Gastroesophageal sphincter (tissue), 3 donors: ENCODE measurements around the gene PHF10.

ENCODE experiments used
- CTCF ChIP-seq, 4 experiments: fragments of 200-600 bp in 2 of 4; fragments of 450-650 bp in 2 of 4; sonication (generic) in 1 of 4; IDR thresholded peaks; one replicate each; pipeline ENCODE4 v1.5.1; 2017 to 2019; ENCODE audit warnings: antibody characterized with exemption in 4 of 4, mild to moderate bottlenecking in 2 of 4, moderate library complexity in 2 of 4
- EP300 ChIP-seq: sonication (generic); formaldehyde crosslinking; IDR thresholded peaks from one replicate; pipeline ENCODE4 v1.6.1; 2017; ENCODE audit warnings: antibody characterized with exemption, mild to moderate bottlenecking
- POLR2A ChIP-seq, 2 donors: fragments of 450-650 bp; IDR thresholded peaks; one replicate each; pipeline ENCODE4 v1.6.1; 2017; ENCODE audit warnings: antibody characterized with exemption in 2 of 2, mild to moderate bottlenecking in 2 of 2, moderate library complexity in 1 of 2
- POLR2AphosphoS5 ChIP-seq: sonication (generic); formaldehyde crosslinking; IDR thresholded peaks from one replicate; pipeline ENCODE4 v1.6.1; 2017; ENCODE audit warnings: antibody characterized with exemption

- TF ChIP-seq EP300 (no peak), CTCF (IDR thresholded peaks at IDR 0.05) (no peak), POLR2A (IDR thresholded peaks at IDR 0.05) (no peak), POLR2AphosphoS5 (no peak)
Measured at GRCh38 chr6:169763308-169763707, 39.0 kb upstream of the PHF10 start.
